Kidney (tissue), 14 donors: ENCODE data around the gene YWHAE. TPM values are rescaled to one million over a fixed set of nuclear protein-coding genes. Genes with fewer than 3 reads are reported as not detected.

Experiments
- DNase-seq, 5 donors: peaks; one replicate each; pipeline ENCODE4 v3.0.0-alpha.2; 2013 to 2020
- FAIRE-seq: peaks from 2 replicates; lab custom pipeline; 2012; peaks lifted over from hg19 to GRCh38; lab: Jason Lieb, UNC
- H3K27ac ChIP-seq, 2 donors: one replicate each; pipeline ENCODE4 v1.7.0; 2013; ENCODE audit warnings: low read depth in 2 of 2, low read length in 2 of 2, inconsistent platforms in 1 of 2
- H3K27me3 ChIP-seq: one replicate; pipeline ENCODE4 v1.7.1; 2013; ENCODE audit warnings: low read length, inconsistent platforms; ENCODE audit not compliant: control insufficient read depth, insufficient read depth
- H3K36me3 ChIP-seq, 3 donors: one replicate each; pipeline versions ENCODE4 v1.7.0 to v1.7.1; 2013; ENCODE audit warnings: low read length in 3 of 3, control low read depth in 1 of 3, inconsistent platforms in 1 of 3; ENCODE audit not compliant: insufficient read depth in 3 of 3, control insufficient read depth in 2 of 3
- H3K4me1 ChIP-seq, 3 donors: one replicate each; pipeline versions ENCODE4 v1.7.0 to v1.7.1; 2013; ENCODE audit warnings: low read length in 3 of 3, inconsistent platforms in 1 of 3, low read depth in 1 of 3; ENCODE audit not compliant: control insufficient read depth in 2 of 3, insufficient read depth in 2 of 3
- H3K4me3 ChIP-seq, 3 donors: one replicate each; pipeline versions ENCODE4 v1.7.0 to v1.8.1; 2013; ENCODE audit warnings: low read length in 3 of 3, control low read depth in 1 of 3, inconsistent platforms in 1 of 3
- H3K9ac ChIP-seq, 3 donors: one replicate each; pipeline versions ENCODE4 v1.7.0 to v1.7.1; 2013; ENCODE audit warnings: low read length in 3 of 3, control low read depth in 1 of 3, inconsistent platforms in 1 of 3
- H3K9me3 ChIP-seq, 3 donors: one replicate each; pipeline versions ENCODE4 v1.7.0 to v1.7.1; 2013; ENCODE audit warnings: low read length in 3 of 3, control low read depth in 1 of 3, inconsistent platforms in 1 of 3; ENCODE audit not compliant: control insufficient read depth in 2 of 3, insufficient read depth in 1 of 3
- CTCF ChIP-seq: IDR thresholded peaks from 3 replicates; pipeline ENCODE4 v1.5.1; 2012; ENCODE audit warnings: mild to moderate bottlenecking, moderate library complexity, borderline replicate concordance; ENCODE audit not compliant: insufficient read depth; ENCODE audit errors: extremely low read depth
- intact Hi-C: fragments of 100-400 bp; cut with DNase I; formaldehyde crosslinking; loops from one replicate; pipeline ENCODE4 v1.11.1; 2022
- polyA plus RNA-seq: library from polyadenylated mRNA; stranded (reverse); fragments of 350-450 nt; fragmentation: Illumina TruSeq; extraction: RNeasy Lipid Tissue Mini Kit (QIAGEN cat#74804); gene quantifications from one replicate; pipeline ENCODE4 v1.2.3, GENCODE V29; 2014; ENCODE audit warnings: low read depth, low replicate concordance; ENCODE audit not compliant: insufficient read depth
- total RNA-seq: library from RNA; stranded (reverse); fragmentation: NEBNext Ultra II Directional; extraction: Animal tissue kit (Norgen Biotek cat#: 25700); gene quantifications from one replicate; pipeline ENCODE4 v1.2.1, GENCODE V29; 2021
- donor health status: control.
- donor health status: control.
- donor health status: control.
- donor health status: control.
- donor health status: control.
- donor health status: DM: yes; HTN: yes; CAD: no.
- donor health status: Normal renal cell carcinoma (clear cell type).

YWHAE gene
- total and polyA plus RNA-seq, 2 donors from 2014 or later, result 495 to 591 TPM

- no peak overlapping the region for H3K9ac ChIP-seq
- TF ChIP-seq CTCF, result no peak
- H3K27ac ChIP-seq, result no peak overlapping the region
- FAIRE-seq (no peak), DNase-seq (no peak)
- intact Hi-C loops, result no loop called here
- no peaks in the 10 kb centered on the region for H3K36me3 ChIP-seq
- no peaks in the 10 kb centered on the region for H3K4me1 ChIP-seq
- no peaks in the 10 kb centered on the region for H3K27me3 ChIP-seq
- H3K9me3 ChIP-seq, result no peaks in the 10 kb centered on the region
- H3K4me3 ChIP-seq, result no peak overlapping the region
Measured at GRCh38 chr17:1329745-1330343, 70.2 kb downstream of the YWHAE start.

GRCh38 chr17:1328437-1328836 is 71.6 kb downstream of the YWHAE start:
- Histone ChIP-seq H3K4me1 (no peaks in the 10 kb centered on the region), H3K4me3 (no peak overlapping the region), H3K27ac (no peak overlapping the region), H3K9ac (no peak overlapping the region), H3K36me3 (no peaks in the 10 kb centered on the region), H3K9me3 (no peaks in the 10 kb centered on the region), H3K27me3 (no peaks in the 10 kb centered on the region)
- DNase-seq (no peak), FAIRE-seq (no peak)
- intact Hi-C loops, result no loop called here
- TF ChIP-seq CTCF, result no peak

- no peak for TF ChIP-seq CTCF
- no peak for FAIRE-seq
- intact Hi-C loops, result no loop called here
Measured at GRCh38 chr17:1325766-1326165, 74.3 kb downstream of the YWHAE start.

GRCh38 chr17:1324201-1324771 is 75.7 kb downstream of the YWHAE start:
- H3K27ac ChIP-seq, result no peak overlapping the region
- H3K9ac ChIP-seq, result no peak overlapping the region
- H3K4me1 ChIP-seq, result no peaks in the 10 kb centered on the region
- FAIRE-seq (no peak), DNase-seq (peak in 1 of 5 donors; percentile 76)
- H3K27me3 ChIP-seq, result no peaks in the 10 kb centered on the region
- no peaks in the 10 kb centered on the region for H3K9me3 ChIP-seq
- H3K4me3 ChIP-seq, result no peak overlapping the region
- intact Hi-C loops, result no loop called here
- no peaks in the 10 kb centered on the region for H3K36me3 ChIP-seq
- TF ChIP-seq CTCF, result no peak

More at GRCh38 chr17:1325766-1326165, 74.3 kb downstream of the YWHAE start:
- no peaks in the 10 kb centered on the region for H3K27me3 ChIP-seq
- H3K27ac ChIP-seq, result no peak overlapping the region
- no peak overlapping the region for H3K4me3 ChIP-seq
- no peaks in the 10 kb centered on the region for H3K36me3 ChIP-seq
- H3K4me1 ChIP-seq, result no peaks in the 10 kb centered on the region
- H3K9me3 ChIP-seq, result no peaks in the 10 kb centered on the region
- no peak for DNase-seq
- H3K9ac ChIP-seq, result no peak overlapping the region
